ENCODE data around the gene PASK.

DNA sequence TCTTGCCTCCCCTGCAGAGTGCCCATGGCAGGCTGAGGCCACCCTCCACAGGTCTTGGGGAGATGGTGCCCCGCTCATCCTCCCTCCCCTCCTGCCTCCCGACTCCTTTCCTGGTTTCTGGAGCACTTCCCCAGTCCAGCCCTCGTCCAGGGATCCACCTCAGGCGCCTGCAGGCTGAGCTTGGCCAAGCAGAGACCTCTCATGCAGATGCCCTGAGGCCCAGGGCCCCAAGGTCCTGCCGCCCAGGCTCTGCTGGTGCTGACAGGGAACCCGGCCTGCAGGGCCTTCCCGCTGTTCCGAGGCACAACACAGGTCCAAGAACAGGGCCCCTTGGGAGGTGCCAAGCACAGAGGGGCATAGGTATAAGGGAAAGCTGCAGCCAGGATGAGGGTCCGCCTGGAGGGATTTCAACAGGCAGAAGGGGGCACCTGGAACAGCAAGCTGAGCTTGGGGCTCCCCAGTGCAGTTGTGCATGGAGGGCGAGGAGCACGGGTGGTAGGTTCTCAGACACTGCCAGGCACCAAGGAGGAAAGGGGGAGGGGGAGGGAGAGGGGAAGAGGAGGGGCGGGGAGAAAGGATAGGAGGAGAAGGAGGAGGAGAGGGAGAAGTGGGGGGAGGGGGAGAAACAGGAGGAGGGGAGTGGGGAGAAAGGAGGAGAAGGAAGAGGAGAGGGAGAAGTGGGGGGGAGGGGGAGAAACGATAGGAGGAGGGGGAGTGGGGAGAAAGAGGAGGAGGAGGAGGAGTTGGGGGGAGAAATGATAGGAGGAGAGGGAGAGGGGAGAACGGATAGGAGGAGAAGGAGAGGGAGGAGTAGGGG, 38.0 kb upstream of the PASK start:
- TF ChIP-seq, protein P1, sequence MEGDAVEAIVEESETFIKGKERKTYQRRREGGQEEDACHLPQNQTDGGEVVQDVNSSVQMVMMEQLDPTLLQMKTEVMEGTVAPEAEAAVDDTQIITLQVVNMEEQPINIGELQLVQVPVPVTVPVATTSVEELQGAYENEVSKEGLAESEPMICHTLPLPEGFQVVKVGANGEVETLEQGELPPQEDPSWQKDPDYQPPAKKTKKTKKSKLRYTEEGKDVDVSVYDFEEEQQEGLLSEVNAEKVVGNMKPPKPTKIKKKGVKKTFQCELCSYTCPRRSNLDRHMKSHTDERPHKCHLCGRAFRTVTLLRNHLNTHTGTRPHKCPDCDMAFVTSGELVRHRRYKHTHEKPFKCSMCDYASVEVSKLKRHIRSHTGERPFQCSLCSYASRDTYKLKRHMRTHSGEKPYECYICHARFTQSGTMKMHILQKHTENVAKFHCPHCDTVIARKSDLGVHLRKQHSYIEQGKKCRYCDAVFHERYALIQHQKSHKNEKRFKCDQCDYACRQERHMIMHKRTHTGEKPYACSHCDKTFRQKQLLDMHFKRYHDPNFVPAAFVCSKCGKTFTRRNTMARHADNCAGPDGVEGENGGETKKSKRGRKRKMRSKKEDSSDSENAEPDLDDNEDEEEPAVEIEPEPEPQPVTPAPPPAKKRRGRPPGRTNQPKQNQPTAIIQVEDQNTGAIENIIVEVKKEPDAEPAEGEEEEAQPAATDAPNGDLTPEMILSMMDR (optimal IDR thresholded peaks at IDR 0.05 in 1 of 3, IDR thresholded peaks at IDR 0.05 in 1 of 3, conservative IDR thresholded peaks at IDR 0.05 in 1 of 3; ENCODE audit: extremely low read depth in 1 of 3, insufficient read depth in 2 of 3, low read length in 3 of 3), result no peak
- no peak for TF ChIP-seq EZH2 (IDR thresholded peaks at IDR 0.05; ENCODE audit: low read length)
